Glutamatergic neuron (in vitro differentiated cells): ENCODE results near the gene PGM2. TPM values are rescaled to one million over a fixed set of nuclear protein-coding genes. Genes with fewer than 3 reads are reported as not detected.

Source experiments
- DNase-seq: peaks from one replicate; pipeline ENCODE4 v3.0.0; 2022
- H3K27ac Mint-ChIP-seq: one replicate; pipeline ENCODE4 v1.8.0; 2020; ENCODE audit warnings: mild to moderate bottlenecking, mixed read lengths, inconsistent platforms; ENCODE audit not compliant: unreplicated experiment
- H3K27me3 Mint-ChIP-seq: one replicate; pipeline ENCODE4 v1.8.0; 2020; ENCODE audit warnings: mild to moderate bottlenecking, moderate library complexity, mixed read lengths, inconsistent platforms; ENCODE audit not compliant: unreplicated experiment
- H3K36me3 Mint-ChIP-seq: one replicate; pipeline ENCODE4 v1.8.0; 2020; ENCODE audit warnings: mild to moderate bottlenecking, mixed read lengths, inconsistent platforms; ENCODE audit not compliant: unreplicated experiment
- H3K4me1 Mint-ChIP-seq: one replicate; pipeline ENCODE4 v1.8.0; 2020; ENCODE audit warnings: mild to moderate bottlenecking, low read depth, mixed read lengths, inconsistent platforms; ENCODE audit not compliant: unreplicated experiment
- H3K4me3 Mint-ChIP-seq: one replicate; pipeline ENCODE4 v1.8.0; 2020; ENCODE audit warnings: mild to moderate bottlenecking, mixed read lengths, inconsistent platforms; ENCODE audit not compliant: unreplicated experiment
- H3K9me3 Mint-ChIP-seq: one replicate; pipeline ENCODE4 v1.8.0; 2020; ENCODE audit warnings: mild to moderate bottlenecking, moderate library complexity, mixed read lengths, inconsistent platforms; ENCODE audit not compliant: unreplicated experiment
- CTCF ChIP-seq: fragments of 200-600 bp; sonication (generic); IDR thresholded peaks from one replicate; pipeline ENCODE4 v1.5.0; 2021; ENCODE audit not compliant: partially characterized antibody, unreplicated experiment
- total RNA-seq: library from RNA; stranded (reverse); fragmentation: NEBNext Ultra II Directional; extraction: Animal tissue kit (Norgen Biotek cat#: 25700); gene quantifications from one replicate; pipeline ENCODE4 v1.2.1, GENCODE V29; 2021; ENCODE audit not compliant: unreplicated experiment

Gene PGM2
- total RNA-seq, 1 donor from 2014 or later = 8.8 TPM

DNA sequence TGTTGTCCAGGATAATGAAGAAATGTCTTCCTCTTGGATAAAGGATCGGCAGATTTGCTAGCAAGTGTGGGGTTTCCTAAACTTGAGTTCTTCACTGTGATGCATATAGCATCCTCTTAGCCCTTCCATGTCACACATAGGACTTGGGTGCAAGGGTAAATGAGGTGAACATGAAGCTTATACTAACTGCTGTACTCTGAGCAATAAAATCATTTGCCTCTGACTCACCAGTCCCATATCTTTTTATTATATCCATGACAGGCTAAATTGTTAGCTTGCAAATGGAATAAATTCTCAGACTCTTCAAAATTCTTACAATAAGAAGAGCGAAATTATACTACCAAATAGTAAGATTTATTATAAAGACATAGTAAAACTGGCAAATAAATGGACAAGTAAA is 49.7 kb downstream of the PGM2 start:
- no peaks in the 10 kb centered on the region for H3K36me3 Mint-ChIP-seq
- H3K4me1 Mint-ChIP-seq = no peaks in the 10 kb centered on the region
- no peak for TF ChIP-seq CTCF
- no peaks in the 10 kb centered on the region for H3K9me3 Mint-ChIP-seq
- no peak overlapping the region for H3K4me3 Mint-ChIP-seq
- no peak for DNase-seq
- H3K27ac Mint-ChIP-seq = no peak overlapping the region
- peaks cover 1% of the 10 kb centered on the region for H3K27me3 Mint-ChIP-seq

GRCh38 chr4:37879365-37879764 is 52.9 kb downstream of the PGM2 start:
- Mint-ChIP-seq H3K36me3 (no peaks in the 10 kb centered on the region), H3K27me3 (no peaks in the 10 kb centered on the region), H3K4me3 (no peak overlapping the region), H3K9me3 (no peaks in the 10 kb centered on the region), H3K27ac (no peak overlapping the region), H3K4me1 (no peaks in the 10 kb centered on the region)
- no peak for TF ChIP-seq CTCF
- DNase-seq = no peak

DNA sequence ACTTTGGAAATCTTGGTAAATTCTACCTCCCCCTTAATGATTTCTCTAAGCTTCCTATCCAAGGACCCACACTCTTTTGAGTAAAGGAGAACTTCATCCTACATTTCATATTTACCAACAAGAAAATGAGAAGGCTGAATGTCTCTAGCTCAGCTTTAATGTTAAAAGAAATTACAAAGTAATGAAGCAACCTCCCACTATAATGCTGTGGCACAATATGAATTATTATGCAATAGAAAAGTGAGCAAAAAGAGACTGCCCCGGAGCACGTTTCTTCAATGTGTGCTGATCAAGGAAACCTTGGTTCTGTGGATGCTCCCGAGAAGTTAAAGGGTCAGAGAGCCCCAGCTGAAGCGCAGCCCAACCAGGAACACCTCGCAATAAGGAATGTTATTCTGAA is 55.3 kb downstream of the PGM2 start:
- Mint-ChIP-seq H3K9me3 (no peaks in the 10 kb centered on the region), H3K4me1 (no peaks in the 10 kb centered on the region), H3K27me3 (peaks cover 2% of the 10 kb centered on the region), H3K27ac (no peak overlapping the region), H3K4me3 (no peak overlapping the region), H3K36me3 (no peaks in the 10 kb centered on the region)
- no peak for DNase-seq
- no peak for TF ChIP-seq CTCF

GRCh38 chr4:37882665-37883296 is 56.3 kb downstream of the PGM2 start:
- H3K36me3 Mint-ChIP-seq = no peaks in the 10 kb centered on the region
- no peaks in the 10 kb centered on the region for H3K9me3 Mint-ChIP-seq
- H3K4me1 Mint-ChIP-seq = no peaks in the 10 kb centered on the region
- no peak for TF ChIP-seq CTCF
- H3K4me3 Mint-ChIP-seq = no peak overlapping the region
- peaks cover 2% of the 10 kb centered on the region for H3K27me3 Mint-ChIP-seq
- DNase-seq = no peak
- no peak overlapping the region for H3K27ac Mint-ChIP-seq

- H3K9me3 Mint-ChIP-seq = no peaks in the 10 kb centered on the region
- no peaks in the 10 kb centered on the region for H3K4me1 Mint-ChIP-seq
- no peak overlapping the region for H3K4me3 Mint-ChIP-seq
Measured at GRCh38 chr4:37884855-37885487, 58.5 kb downstream of the PGM2 start.

More at GRCh38 chr4:37884855-37885487, 58.5 kb downstream of the PGM2 start:
- no peak for DNase-seq
- no peak overlapping the region for H3K27ac Mint-ChIP-seq
- peaks cover 10% of the 10 kb centered on the region for H3K27me3 Mint-ChIP-seq
- TF ChIP-seq CTCF = no peak
- H3K36me3 Mint-ChIP-seq = no peaks in the 10 kb centered on the region
